Stimulated activated CD4-positive, alpha-beta T cell treated with anti-CD3 and anti-CD28 coated beads, Interleukin-2, amount 100 ng/mL, for 48 hours (primary cell): ENCODE measurements around the gene HIPK3.

Experiments
- DNase-seq, 2 donors: peaks; one replicate each; pipeline ENCODE4 v3.0.0-alpha.2; 2020

Gene HIPK3

DNA sequence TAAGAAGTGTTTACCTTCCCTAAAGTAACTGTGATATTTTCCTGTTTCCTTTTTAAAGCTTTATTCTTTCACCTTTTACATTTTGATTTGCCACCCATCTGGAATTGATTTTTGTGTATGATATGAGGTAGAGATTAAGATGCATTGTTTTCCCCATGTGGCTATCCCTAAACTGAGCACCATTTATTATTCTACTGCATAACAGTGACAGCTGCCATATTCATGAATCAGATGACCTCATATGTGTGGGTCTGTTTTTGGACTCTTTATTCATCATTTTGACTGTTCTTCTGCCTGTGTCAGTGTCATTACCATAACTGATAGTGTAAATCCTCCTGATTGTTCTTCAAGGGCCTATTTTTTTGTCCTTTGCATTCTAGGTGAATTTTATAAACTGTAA, 50.8 kb downstream of the HIPK3 start:
- DNase-seq: no peak

DNA sequence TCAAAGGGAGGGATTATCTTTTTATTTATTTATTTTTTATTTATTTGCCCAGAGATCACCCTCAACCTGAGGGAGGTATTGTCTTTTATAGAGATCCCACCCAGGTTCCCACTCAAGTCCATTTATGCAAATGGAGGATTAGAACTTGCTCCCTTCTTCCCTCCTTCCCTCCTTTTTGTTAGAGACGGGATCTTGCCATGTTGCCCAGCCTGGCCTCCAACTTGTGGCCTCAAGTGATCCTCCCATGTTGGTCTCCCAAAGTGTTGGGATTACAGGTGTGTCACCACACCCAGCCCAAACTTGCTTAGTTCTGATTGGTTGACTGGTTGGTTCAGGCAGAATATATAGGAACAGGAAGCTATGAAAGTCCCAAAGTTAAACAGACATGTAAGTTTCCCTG, 51.9 kb downstream of the HIPK3 start:
- no peak for DNase-seq

DNA sequence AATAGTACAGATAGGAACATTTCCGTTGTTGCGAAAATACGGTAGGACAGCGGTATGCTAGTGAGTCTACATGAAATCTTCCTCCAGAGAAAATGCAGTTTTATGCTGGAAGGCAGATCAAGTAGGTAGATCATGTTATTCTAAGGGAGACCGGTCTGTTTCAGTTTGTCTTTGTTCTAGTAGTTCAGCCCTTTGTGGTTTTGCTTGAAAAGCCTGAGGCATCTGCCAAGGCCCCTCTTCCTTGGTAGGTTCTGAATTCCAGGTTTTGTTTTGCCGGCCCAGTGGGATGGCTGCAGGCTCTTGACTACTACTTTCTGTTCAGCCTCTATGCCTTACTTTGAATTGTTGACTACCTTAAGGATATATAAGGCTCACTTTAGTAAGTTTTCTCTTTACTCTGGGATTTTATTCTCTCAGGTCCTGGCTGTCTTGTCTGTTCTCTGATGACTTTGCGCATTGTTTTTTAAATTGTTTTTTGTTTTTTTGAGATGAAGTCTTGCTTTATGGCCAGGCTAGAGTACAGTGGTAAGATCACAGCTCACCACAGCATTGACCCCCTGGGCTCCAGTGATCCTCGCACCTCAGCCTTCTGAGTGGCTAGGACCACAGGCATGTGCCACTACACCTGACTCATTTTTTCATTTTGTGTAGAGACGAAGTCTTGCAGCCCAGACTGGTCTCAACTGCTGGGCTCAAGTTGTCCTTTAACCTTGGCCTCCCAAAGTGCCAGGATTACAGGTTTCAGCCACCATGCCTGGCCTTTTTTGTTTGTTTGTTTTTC, 53.7 kb downstream of the HIPK3 start:
- no peak for DNase-seq

DNA sequence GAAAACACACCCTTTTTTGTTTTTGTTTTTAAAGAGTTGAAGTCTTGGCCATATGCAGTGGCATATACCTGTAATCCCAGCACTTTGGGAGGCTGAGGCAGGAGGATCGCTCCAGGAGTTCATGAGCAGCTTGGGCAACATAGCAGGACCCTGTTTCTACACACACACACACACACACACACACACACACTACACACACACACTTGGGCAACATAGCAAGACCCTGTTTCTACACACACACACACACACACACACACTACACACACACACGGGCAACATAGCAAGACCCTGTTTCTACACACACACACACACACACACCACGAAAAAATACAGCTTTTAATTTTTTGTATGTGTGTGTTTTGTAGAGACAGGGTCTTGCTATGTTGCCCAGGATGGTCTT, 54.5 kb downstream of the HIPK3 start:
- no peak for DNase-seq

DNA sequence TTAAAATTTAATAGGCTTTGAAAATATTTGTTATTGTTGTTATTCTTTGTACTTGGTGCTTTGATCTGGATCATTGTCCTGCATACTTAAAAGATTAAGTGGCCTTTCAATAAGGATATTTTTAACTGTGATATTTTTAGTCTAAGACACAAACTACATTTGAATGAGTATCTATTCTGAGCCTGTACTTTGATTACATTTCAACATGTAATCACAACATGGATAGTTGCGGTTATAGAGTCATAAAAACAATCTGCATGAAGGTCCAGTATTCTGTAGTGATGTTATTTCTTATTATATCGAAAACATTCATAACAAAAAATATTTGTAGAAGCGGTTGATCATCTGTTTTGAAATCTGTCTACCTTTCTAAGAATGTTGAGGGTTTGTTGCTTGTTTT, 58.6 kb downstream of the HIPK3 start:
- DNase-seq: no peak

DNA sequence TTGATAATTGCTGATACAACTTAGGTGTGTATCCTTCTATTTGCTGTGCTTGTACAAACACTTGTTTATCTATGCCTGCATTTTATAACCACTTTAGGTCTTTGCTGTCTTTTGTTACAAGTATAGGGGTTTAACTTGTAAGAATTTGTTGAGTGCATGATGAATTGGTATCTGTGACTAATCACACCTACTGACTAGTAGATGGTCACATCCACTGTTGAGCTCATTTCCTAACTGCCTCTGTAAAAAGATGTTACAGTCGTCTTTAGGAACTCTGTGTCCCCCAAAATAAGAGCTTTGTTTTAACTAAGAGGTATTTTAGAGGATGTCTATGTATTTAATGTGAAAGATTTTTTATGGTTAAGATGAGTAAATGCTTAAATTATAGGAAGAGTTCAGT, 60.5 kb downstream of the HIPK3 start:
- no peak for DNase-seq

DNA sequence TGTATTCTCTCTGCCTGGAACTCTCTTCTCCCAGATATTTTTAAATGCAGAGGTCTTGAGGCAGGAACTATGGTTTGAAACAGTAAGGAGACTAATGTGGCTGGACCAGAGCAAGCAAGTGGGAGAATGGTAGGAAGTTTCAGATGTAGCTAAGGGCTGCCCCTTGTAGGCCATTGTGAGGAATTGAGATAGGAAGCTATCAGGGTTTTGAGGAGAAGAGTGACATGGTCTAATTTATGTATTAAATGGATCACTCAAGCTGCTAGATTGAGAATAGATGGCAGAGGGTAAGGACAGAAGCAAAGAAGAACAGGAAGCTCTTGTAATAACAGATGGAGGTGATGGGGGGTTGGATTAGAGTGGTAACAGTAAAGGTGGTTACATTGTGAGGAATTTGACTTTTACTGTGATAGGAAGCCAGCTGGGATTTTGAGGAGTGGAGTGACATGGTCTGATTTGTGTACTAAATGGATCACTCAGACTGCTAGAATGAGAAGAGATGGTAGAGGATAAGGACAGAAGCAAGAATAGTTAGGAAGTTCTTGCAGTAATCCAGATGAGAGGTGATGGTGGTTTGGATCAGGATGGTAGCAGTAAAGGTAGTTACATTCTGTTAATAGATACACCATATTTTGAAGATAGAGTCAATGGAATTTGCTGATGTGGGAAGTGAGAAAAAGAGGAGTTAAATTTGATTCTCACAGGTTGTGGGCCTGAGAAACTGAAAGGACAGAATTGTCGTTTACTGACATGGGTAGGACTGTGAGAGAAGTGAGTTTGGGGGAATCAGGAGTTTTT, 63.0 kb downstream of the HIPK3 start:
- no peak for DNase-seq

DNA sequence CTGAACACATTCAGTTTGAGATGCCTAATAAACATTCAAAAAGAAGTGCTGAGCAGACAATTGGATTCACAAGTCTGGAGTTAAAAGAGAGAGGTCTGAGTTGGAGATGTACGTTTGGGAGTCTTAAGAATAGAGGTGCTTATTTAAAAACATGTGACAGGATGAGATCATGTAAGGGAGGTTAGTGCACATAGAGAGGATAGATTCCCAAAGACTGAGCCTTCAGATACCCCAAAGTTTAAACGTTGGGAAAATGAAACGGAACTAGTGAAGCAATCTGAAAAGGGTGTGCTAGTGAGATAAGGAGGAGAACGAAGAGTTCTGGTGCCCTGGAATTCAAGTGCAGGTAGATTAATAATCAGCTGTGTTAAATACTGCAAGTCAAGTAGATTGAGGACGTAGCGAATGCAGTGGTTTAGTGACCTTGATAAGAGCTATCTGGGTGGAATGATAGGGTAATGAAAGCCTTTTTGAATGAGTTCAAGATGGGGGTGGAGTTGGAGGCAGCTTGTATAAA, 63.7 kb downstream of the HIPK3 start:
- DNase-seq: no peak

DNA sequence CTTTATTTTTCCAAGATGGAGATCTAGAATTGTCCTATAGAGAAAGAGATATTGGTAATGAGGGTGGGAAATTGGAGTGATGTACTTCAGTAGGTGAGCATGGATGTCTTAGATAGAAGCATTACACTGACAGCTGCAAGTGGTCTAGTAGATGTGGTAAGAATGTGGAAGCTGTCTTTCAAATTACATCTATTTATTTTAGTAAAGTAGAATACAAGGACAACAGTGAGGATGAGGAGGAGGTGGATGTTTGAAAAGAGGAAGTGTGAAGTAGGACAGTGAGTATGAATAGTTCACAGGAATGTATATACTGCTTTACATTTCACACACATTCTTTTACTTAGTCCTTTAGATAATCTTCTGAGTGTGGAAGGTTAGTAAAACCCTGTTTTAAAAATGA, 64.2 kb downstream of the HIPK3 start:
- no peak for DNase-seq

DNA sequence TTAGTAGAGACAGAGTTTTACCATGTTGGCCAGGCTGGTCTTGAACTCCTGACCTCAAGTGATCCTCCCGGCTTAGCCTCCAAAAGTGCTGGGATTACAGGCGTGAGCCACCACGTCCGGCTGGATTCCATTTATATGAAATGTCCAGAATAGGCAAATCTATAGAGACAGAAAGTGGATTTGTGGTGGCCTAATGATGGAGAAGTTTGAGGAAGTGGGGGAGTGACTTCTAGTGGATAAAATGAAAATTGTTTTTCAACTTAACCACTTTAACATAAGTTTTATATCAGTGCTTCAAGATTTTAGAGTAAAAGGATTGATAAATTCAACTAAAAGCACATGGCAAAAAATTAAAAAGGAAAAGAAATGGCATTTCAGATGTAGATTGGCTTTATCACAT, 66.2 kb downstream of the HIPK3 start:
- DNase-seq: no peak

DNA sequence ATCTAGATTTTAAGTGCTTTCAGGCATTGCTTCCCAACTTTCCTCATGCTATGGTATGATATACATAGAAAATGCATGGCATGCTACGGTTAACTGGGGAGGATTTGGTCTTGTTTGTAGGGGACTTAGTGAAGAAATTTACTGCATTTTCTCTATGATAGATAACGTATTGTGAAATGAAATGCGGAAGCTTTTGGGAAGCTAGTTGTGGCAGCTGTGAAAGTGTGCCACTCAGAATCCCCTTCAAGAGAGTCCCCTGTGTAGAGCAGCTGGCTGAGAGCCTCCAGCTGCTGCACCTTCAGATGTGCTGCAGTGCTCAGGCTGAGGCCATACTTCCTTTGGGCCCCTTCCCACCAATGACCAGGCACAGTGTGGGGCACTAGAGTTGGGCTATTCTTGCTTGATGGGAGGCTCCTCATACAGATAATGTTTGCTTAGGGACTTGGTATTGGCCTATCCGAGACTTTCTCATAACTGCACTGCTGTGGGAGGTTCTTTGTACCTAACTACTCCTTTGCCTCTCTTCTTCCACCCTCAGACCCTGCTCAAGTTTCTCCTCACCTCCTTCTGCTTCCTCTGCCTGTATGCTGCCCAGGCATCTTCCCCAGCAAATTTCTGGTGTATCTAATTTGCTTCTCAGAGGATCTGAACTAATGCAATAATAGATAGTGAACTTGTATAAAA, 67.3 kb downstream of the HIPK3 start:
- DNase-seq: no peak

DNA sequence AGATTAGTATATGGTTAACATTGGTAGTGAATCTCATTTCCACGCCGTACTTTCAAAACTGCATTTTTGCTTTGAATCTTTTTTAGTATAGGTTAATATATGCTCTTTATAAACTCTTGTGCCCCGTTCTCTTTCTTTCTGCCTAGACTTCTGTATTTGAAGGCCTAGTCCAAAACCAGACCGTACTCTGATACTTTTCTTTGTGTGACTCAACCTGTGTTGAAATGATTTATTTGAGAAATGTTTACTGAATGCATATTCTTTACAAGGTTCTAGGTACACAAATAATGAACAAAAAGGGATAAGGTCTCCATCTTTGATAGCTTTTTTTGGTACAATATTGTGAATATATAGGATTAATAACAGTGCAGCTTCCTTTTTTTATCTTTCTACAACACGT, 68.3 kb downstream of the HIPK3 start:
- DNase-seq: no peak

DNA sequence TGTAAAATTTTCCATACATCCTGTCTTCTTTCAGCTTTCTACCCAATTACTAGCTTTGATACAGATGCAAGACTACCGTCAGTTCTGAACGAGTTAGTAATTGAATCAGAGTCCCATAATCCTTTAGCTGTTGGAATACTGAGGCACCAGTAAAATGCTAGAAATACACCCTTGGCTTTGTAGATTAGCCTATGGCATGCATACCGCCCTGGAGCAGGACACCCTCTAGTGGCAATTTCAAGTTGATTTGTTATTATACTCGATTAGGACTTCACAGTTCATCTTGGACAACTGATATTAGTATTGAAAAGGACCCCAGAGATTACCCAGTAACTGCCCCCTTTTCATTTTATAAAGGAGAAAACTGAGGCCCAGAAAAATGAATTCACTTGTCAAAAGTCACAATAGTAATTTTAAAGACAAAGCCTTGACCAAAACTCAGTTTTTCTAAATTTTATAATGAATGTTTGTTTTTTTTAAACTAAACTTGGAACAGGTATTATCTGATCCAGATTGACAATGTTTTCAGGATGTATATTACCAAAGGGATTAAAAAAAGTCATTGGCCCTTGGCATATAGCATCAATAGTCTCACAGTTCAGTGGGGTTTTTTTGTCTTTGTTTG, 72.6 kb downstream of the HIPK3 start:
- peak; percentile 5 to 7 for DNase-seq

DNA sequence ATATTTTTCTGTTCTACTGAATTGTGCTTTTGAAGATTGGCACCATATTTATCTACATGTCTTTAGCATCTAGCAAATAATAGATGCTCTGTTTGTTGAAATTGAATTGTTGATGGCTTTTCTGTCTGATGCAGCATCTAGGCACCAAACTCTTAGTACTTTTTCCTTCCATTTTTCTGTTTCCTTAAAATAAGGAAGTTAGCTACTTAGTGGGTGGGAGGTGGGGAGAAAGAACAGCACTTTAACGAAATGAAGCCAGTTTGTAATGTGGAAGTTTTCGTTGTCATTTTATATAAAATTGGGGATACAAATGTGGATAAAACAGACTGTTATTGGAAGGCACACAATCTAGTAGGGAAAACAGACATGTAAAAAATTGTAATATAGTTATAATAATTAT, 76.6 kb downstream of the HIPK3 start:
- no peak for DNase-seq

DNA sequence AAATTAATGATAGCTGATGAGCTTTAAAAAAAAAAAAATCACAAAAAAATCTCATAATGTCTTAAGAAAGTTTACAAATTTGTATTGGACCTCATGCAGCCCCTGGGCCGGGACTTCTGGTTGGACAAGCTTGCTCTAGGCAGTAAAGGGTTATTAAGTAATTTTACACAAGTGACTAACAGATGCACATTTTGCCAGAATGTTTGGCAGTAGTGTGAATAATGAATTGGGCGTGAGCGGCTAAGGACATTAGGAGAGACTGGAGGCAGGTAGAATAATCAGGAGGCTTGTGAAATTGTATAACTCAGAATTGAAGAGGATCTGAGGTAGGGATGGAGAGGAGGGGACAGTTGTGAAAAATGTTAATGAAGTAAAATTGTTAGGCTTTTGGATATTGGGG, 77.4 kb downstream of the HIPK3 start:
- no peak for DNase-seq

DNA sequence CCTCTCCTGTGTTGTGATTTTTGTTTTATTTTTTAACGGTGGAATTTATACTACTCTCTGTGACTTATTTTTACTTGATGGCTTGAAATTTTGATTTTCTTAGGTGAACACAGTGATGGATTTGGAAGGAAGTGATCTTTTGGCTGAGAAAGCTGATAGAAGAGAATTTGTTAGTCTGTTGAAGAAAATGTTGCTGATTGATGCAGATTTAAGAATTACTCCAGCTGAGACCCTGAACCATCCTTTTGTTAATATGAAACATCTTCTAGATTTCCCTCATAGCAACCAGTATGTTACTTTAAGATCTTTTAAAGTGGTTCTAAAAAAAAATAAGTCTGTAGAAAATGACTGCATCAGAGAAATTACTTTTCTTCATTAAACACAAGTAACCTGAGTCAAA, 82.1 kb downstream of the HIPK3 start:
- no peak for DNase-seq

DNA sequence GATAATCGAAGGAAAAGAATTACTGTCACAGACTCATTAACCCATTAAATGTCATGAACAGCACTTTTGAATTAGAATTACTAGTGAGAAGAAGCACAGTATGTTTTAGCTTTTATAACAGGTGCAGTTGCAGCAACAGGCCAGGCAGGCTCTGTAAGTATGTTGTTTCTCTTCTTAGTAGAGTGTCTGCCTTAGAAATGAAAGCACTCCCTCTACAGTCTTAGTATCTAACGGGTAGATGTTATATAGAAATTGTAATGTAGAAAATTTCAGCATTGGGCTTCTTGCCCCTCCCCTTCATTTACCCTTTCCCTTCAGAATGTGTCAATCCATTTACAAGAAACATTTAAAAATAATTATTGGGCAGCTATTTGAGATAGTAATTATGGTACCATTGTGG, 87.4 kb downstream of the HIPK3 start:
- DNase-seq: no peak

DNA sequence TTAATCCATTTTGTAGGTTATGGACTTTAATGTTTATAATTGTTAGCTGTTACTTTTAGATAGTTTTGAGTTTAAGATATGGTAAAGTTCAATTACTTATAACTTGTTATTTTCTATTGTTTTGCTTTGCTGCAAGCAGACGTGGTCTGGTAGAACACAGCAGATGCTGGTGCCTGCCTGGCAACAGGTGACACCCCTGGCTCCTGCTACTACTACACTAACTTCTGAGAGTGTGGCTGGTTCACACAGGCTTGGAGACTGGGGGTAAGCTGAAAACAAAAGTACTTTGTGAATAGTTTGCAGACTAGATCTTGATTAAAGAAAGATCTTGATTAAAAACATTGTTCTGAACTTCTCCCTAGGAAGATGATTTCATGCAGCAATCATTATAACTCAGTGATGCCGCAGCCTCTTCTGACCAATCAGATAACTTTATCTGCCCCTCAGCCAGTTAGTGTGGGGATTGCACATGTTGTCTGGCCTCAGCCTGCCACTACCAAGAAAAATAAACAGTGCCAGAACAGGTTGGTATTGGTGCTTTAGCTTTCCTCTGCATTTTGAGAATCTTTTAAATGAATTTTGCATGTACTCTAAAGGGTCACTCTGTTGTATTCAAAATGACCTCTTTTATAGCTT, 90.4 kb downstream of the HIPK3 start:
- DNase-seq: no peak

DNA sequence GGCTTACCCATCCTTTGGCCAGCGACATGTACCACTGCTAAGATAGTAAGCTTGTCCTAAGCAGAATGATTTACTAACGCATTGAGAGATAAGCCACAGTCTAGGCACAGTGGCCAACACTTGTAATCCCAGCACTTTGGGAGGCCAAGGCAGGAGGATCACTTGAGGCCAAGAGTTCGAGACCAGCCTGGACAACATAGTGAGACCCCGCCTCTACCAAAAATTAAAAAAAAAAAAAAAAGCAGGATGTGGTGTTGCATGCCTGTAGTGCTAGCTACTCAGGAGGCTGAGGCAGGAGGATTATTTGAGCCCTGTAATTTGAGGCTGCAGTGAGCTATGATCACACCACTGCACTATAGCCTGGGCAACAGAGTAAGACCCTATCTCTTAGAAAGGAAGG, 93.1 kb downstream of the HIPK3 start:
- DNase-seq: no peak

DNA sequence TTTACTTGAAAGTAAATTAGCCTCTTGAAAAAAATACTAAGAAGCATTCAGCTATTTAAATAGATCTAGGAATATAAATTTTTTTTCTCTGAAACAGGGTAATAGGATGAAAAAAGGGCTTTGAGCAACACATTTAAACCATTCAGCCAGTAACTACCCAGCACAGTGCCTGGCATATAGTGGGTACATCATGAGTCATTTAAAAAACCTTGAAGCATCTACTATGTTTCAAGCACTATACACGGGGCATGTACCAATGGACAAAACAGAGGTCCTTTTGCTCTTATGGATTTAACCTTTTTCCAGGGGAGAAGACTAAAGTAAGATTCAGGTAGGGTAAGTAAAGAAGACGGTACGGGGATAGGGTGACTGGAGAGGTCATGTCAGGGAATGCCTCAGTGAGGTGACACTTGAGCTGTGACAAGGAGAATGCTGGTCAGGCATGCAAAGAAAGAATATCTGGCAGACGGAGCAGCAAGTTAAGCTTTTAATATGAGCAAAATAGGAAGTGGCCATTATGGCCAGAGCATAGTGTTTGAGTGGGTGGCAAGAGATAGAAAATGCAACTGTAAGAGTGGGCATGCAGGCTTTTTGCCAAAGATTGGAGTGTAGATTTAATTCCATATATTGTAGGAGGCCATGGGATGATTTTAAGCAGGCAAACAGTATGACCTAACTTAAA, 101.1 kb downstream of the HIPK3 start:
- no peak for DNase-seq

DNA sequence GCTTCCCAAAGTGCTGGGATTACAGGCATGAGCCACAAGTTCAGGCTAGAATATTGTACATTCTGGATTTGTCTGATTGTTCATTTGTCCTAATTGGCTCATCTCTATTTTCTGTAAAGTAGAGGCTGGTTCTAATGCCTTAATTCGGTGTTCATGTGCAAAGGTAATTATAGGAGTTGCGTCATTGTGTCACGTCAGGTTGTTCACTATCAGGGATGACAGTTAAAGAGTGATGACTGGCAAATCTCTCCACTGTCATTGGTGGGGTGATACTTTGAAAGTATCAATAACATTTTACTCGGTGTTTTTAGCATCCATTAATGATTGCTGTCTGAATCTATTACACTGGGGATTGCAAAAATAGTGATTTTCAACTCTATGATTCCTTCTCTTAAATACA, 103.5 kb downstream of the HIPK3 start:
- DNase-seq: no peak
